Panc1 (cell line): ENCODE results near the gene PKN3.
"Not testable (repeated sequence)": the region's sequence is repeated elsewhere in the genome, so short reads cannot be mapped to it uniquely, and the experiment has no call there.

Experiments
- CTCF ChIP-seq: fragments of 450-650 bp; IDR thresholded peaks from 2 replicates; pipeline ENCODE4 v1.5.1; 2017; ENCODE audit warnings: mild to moderate bottlenecking
- POLR2AphosphoS5 ChIP-seq: IDR thresholded peaks from 2 replicates; pipeline ENCODE4 v1.6.1; 2012; ENCODE audit warnings: mild to moderate bottlenecking, low read depth, low read length, moderate library complexity
- SIN3A ChIP-seq: IDR thresholded peaks from 2 replicates; pipeline ENCODE4 v1.6.1; 2012; ENCODE audit warnings: low read depth, mild to moderate bottlenecking, low read length, moderate library complexity, borderline replicate concordance; ENCODE audit not compliant: insufficient read depth
- TCF7L2 ChIP-seq: IDR thresholded peaks from 2 replicates; pipeline ENCODE4 v1.6.1; 2011; ENCODE audit warnings: mild to moderate bottlenecking, low read depth, low read length, inconsistent platforms
- TF ChIP-seq, protein P1 (sequence below), 2 experiments: IDR thresholded peaks; 2 replicates each; pipeline ENCODE4 v1.6.1; 2011 to 2012; ENCODE audit warnings: low read depth in 2 of 2, control low read depth in 1 of 2, low read length in 1 of 2, mild to moderate bottlenecking in 1 of 2, moderate library complexity in 1 of 2; ENCODE audit not compliant: insufficient read depth in 1 of 2

GRCh38 chr9:128693738-128694137 is 8.6 kb upstream of the PKN3 start:
- not testable (repeated sequence) for TF ChIP-seq POLR2AphosphoS5, CTCF, SIN3A, TCF7L2
- TF ChIP-seq, protein P1, sequence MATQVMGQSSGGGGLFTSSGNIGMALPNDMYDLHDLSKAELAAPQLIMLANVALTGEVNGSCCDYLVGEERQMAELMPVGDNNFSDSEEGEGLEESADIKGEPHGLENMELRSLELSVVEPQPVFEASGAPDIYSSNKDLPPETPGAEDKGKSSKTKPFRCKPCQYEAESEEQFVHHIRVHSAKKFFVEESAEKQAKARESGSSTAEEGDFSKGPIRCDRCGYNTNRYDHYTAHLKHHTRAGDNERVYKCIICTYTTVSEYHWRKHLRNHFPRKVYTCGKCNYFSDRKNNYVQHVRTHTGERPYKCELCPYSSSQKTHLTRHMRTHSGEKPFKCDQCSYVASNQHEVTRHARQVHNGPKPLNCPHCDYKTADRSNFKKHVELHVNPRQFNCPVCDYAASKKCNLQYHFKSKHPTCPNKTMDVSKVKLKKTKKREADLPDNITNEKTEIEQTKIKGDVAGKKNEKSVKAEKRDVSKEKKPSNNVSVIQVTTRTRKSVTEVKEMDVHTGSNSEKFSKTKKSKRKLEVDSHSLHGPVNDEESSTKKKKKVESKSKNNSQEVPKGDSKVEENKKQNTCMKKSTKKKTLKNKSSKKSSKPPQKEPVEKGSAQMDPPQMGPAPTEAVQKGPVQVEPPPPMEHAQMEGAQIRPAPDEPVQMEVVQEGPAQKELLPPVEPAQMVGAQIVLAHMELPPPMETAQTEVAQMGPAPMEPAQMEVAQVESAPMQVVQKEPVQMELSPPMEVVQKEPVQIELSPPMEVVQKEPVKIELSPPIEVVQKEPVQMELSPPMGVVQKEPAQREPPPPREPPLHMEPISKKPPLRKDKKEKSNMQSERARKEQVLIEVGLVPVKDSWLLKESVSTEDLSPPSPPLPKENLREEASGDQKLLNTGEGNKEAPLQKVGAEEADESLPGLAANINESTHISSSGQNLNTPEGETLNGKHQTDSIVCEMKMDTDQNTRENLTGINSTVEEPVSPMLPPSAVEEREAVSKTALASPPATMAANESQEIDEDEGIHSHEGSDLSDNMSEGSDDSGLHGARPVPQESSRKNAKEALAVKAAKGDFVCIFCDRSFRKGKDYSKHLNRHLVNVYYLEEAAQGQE (IDR thresholded peaks at IDR 0.05; ENCODE audit: insufficient read depth in 1 of 2, low read depth in 2 of 2, low read length in 1 of 2), result not testable (repeated sequence)
